AG09319 (cell line): ENCODE measurements around the gene PRKAR2B.

Source experiments
- DNase-seq: peaks from one replicate; pipeline ENCODE4 v3.0.0-alpha.2; 2010; ENCODE audit warnings: low read depth; ENCODE audit errors: extremely low read depth
- CTCF ChIP-seq: IDR thresholded peaks from 2 replicates; pipeline ENCODE4 v1.5.1; 2011; ENCODE audit warnings: low read depth, mild to moderate bottlenecking, inconsistent platforms, low read length, moderate library complexity

Gene PRKAR2B

GRCh38 chr7:107208563-107208962, 164.1 kb downstream of the PRKAR2B start:
- DNase-seq = no peak
- no peak for TF ChIP-seq CTCF

- no peak for DNase-seq
- TF ChIP-seq CTCF = no peak
These were observed 165.1 kb downstream of the PRKAR2B start for GRCh38 chr7:107209565-107209964.

GRCh38 chr7:107210400-107210799, 165.9 kb downstream of the PRKAR2B start:
- no peak for DNase-seq
- TF ChIP-seq CTCF = no peak
